Dermis microvascular lymphatic vessel endothelial cell (primary cell): ENCODE data around the gene UFSP1. TPM values are rescaled to one million over a fixed set of nuclear protein-coding genes. Genes with fewer than 3 reads are reported as not detected.
"Not testable (repeated sequence)": the region's sequence is repeated elsewhere in the genome, so short reads cannot be mapped to it uniquely, and the experiment has no call there.

ENCODE experiments used
- DNase-seq, 2 donors: peaks; one replicate each; pipeline versions ENCODE4 v3.0.0 to v3.0.0-alpha.2; 2010; ENCODE audit warnings: low read depth in 2 of 2
- total RNA-seq: library from RNA; depleted of rRNA; stranded (reverse); fragments of >200 nt; gene quantifications from 2 replicates; pipeline ENCODE4 v1.2.1, GENCODE V29; 2014

UFSP1 gene
- total RNA-seq, 1 donor from 2014 or later, result 1.3 TPM

DNA sequence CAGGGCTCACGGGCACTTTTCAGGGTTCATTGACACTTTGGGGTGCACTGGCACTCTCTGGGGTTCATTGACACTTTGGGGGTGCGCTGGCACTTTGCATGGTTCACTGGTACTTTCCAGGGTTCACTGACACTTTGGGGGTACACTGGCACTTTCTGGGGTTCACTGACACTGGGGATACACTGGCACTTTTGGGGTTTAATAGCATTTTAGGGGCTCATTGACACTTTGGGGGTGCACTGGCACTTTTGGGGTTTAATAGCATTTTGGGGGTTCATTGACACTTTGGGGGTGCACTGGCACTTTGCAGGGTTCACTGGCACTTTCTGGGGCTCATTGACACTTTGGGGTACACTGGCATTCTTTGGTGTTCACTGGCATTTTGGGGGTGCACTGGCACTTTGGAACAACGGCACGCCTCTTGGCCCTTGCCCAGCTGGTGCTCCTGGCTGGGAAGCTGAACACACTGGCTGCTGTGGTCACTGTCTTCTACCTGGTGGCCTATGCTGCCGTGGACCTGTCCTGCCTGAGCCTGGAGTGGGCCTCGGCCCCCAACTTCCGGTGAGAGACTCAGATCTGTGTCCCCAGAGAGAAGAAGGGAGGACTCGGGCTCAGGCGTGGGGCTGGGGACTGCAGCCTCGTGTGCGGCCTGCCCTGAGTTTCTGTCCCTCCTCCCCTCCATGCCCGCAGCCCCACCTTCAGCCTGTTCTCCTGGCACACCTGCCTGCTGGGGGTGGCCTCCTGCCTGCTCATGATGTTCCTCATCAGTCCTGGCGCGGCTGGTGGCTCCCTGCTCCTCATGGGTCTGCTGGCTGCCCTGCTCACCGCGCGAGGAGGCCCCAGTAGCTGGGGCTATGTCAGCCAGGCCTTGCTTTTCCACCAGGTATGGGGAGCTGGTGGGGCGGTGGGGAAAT is 28.6 kb downstream of the UFSP1 start:
- no peak for DNase-seq

DNA sequence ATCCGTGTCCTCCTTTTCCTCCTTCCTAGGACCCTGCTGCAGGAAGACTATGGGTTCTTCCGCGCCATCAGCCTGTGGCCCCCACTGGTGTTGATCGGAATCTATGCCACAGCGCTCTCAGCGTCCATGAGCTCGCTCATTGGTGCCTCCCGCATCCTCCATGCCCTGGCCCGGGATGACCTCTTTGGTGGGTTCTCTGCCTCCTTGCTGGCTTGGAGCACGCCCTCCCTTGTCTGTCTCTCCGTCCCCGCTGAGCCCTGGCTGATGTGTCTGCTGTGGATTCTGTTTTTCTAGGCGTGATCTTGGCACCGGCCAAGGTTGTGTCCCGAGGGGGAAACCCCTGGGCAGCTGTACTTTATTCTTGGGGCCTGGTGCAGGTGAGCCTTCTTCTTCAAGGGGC is 29.7 kb downstream of the UFSP1 start:
- no peak for DNase-seq

DNA sequence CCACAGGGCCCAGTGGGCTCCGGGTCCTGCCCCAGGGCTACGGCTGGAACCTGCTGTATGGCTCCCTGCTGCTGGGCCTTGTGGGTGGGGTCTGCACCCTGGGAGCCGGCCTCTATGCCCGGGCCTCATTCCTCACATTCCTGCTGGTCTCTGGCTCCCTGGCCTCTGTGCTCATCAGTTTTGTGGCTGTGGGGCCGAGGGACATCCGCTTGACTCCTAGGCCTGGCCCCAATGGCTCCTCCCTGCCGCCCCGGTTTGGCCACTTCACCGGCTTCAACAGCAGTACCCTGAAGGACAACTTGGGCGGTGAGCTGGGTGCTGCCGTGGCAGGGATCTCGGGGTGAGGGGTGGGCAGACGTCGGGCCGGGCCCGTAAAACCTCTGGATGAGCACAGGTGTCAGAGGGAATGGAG is 32.6 kb downstream of the UFSP1 start:
- DNase-seq, result no peak

DNA sequence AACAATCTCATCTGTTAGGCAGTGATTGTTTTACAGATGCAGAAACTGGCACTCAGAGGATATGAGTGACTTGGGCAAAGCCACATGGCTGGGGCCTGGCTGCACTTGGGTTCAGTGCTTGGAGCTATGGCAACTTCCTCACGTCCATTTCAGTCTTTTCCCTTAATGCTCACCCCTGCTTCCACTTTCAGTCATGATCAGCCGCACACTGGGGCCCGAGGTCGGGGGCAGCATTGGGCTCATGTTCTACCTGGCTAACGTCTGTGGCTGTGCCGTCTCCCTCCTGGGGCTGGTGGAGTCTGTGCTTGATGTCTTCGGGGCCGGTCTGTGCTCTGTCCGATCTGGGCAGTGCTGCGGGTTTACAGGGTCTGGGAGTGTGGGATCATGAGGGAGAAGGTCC is 34.0 kb downstream of the UFSP1 start:
- no peak for DNase-seq

DNA sequence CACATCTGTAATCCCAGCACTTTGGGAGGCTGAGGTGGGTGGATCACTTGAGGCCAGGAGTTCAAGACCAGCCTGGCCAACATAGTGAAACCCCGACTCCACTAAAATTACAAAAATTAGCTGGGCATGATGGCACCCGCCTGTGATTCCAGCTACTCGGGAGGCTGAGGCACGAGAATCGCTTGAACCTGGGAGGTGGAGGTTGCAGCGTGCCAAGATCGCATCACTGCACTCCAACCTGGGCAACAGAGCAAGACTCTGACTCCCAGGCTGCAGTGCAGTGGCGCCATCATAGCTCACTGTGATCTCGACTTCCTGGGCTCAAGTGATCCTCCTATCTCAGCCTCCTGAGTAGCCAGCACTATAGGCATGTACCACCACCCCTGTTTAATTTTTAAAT is 34.6 kb downstream of the UFSP1 start:
- DNase-seq, result not testable (repeated sequence)

DNA sequence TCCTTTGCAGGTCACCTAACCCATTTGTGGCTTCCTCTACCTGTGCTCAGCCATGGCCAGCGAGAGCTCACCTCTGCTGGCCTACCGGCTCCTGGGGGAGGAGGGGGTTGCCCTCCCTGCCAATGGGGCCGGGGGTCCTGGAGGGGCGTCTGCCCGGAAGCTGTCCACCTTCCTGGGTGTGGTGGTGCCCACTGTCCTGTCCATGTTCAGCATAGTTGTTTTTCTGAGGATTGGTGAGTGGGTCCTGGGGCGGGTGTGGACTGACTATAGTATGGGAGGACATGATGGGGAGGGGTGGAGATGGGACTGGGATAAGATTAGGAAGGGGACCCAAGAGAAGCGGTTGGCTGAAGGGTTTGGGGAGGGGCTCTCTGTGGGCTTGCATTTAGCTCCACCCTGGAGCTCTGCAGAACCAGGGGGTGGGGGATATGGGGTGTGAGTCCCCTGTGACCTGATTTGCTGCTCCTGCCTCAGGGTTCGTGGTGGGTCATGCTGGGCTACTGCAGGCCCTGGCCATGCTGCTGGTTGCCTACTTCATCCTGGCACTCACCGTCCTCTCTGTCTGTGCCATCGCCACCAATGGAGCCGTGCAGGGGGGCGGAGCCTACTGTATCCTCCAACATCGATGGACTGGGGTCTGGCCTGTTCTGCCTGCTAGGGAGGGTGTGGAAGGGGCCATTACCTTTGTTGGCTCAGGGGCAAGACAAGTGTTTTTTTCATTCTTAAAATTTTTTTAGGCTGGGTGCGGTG is 35.2 kb downstream of the UFSP1 start:
- DNase-seq, result no peak

DNA sequence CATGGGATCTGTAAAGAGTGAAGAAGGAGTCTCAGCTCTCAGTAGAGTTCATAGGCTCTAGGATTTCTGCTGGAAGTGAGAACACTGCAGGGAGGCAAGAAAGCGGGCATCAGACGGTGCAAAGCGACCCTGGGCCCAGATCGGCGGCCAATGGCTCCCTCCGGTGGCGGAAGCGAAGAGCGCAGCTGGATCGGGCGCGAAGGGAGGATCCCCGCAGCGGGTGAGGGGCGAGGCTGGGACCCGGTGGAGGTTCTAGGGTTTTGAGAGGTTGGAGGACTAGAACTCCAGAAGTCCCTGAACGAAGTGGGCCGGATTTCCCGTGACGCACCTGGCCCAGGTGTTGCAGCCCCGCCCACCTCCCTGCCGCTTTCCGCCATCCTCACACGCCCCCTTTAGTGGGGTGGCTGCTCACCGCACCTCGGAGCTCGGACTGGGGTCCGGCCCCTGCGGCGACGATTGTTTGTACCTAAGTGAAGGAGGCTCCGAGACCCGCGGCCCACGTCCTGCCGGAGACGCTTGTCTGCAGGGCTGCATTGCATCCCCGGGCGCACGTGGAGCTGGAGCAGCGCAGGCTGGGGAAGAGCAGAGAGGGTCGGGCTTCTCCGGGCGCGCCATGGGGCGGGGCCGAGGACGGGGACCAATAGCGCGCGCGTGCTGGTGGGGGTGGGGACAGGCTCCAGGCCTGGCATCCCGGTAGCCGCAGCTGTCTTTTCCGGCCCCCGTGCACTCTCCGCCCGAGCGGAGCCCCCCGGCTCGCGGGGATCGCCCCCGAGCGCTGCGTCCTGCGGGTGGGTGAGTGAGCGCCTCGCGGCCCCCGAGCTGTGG is 37.3 kb downstream of the UFSP1 start, which contains the start of gene SLC12A9:
Gene SLC12A9, plus strand, starts transcription at position 666 of the 825 bp plus-strand sequence. CDS start 1,485 bp downstream, outside the sequence.
- peak; percentile 77 to 92 for DNase-seq

DNA sequence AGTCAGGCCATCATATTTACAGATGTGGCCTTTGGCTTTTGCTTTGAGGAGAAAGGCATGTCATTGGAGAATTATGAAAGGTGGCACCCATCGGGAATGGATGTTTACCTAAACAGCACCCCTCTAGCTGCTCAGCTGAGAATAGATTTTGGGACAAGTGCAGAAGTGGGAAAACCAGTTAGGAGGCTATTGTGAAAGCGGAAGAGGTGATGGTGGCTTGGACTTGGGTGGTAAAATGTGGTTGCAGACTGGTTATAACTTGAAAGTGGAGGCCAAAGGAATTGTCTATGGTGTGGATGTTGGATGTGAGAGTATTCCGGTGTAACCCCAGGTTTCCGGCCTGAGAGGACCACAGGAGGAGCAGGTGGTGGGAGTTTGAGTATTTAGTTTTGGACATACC is 42.2 kb downstream of the UFSP1 start:
- no peak for DNase-seq

DNA sequence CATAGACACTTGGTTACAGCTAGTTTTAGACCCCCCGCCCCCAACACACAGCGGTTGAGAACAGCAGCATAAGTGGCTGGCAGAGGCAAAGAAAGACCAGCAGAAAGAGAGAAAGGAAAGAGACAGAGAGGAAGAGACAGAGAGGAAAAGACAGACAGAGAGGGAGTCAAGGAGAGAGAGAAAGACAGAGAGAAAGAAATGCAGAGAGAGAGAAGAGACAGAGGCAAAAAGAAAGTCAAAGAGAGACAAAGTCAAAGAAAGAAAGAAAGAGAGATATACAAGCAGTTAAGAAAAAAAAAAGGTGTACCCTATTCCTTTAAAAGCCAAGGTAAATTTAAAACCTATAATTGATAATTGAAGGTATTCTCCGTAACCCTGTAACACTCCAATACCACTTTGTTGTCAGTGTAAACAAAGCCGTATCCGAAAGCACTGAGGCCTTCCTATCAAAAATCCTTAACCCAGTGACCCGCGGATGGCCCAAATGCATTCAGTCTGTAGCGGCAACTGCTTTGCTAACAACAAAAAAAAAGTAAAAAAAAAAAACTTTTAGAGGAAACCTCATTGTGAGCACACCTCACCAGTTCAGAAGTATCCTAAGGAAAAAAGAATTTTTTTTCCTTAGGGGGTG is 48.9 kb downstream of the UFSP1 start:
- no peak for DNase-seq

DNA sequence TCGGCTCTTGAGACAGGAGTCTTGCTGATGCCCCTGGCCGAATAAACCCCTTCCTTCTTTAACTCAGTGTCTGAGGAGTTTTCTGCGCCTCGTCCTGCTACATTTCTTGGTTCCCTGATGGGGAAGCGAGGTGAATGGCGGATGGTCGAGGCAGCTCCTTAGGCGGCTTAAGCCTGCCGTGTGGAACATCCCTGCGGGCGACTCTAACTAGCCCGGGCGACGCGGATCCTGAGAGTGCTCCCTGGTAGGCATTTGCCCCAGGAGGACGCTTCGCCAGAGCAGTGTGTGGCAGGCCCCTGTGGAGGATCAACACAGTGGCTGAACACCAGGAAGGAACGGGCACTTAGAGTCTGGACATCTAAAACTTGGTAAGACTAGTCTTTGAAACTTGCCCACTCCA is 50.2 kb downstream of the UFSP1 start:
- no peak for DNase-seq

Other genes starting within 250 kb of the UFSP1 start
- gene TFR2, start 248.2 kb downstream of the UFSP1 start, total RNA-seq, result 0.13 and 0.26 TPM in 2 replicates
- not detected in 2 replicates for gene ACTL6B, start 233.3 kb downstream of the UFSP1 start, total RNA-seq
- gene GNB2, start 216.0 kb downstream of the UFSP1 start, total RNA-seq, result 61.2 and 97.4 TPM in 2 replicates
- gene GIGYF1, start 195.5 kb downstream of the UFSP1 start, total RNA-seq, result 9.0 and 15.2 TPM in 2 replicates
- gene POP7, start 183.6 kb downstream of the UFSP1 start, total RNA-seq, result 32.2 and 36.6 TPM in 2 replicates
- not detected in 2 replicates for gene EPO, start 169.2 kb downstream of the UFSP1 start, total RNA-seq
- not detected in 2 replicates for gene ZAN, start 156.1 kb downstream of the UFSP1 start, total RNA-seq
- 272 and 378 TPM in 2 replicates for gene EPHB4, start 62.2 kb downstream of the UFSP1 start, total RNA-seq
- gene SLC12A9, start 37.0 kb downstream of the UFSP1 start, total RNA-seq, result 28.9 and 38.9 TPM in 2 replicates
- gene TRIP6, start 22.3 kb downstream of the UFSP1 start, total RNA-seq, result 43.5 and 46.4 TPM in 2 replicates
- gene SRRT, start 14.6 kb downstream of the UFSP1 start, total RNA-seq, result 29.2 and 30.0 TPM in 2 replicates
- 1.2 and 4.3 TPM in 2 replicates for gene ACHE, start 6.2 kb upstream of the UFSP1 start, total RNA-seq
- gene MUC3A, start 59.8 kb upstream of the UFSP1 start, total RNA-seq, result 0.13 TPM in 1 of 2 replicates, not detected in the other
- gene MUC12, start 79.8 kb upstream of the UFSP1 start, total RNA-seq, result not detected in 2 replicates
- gene MUC17, start 130.4 kb upstream of the UFSP1 start, total RNA-seq, result not detected in 2 replicates
- gene TRIM56, start 195.8 kb upstream of the UFSP1 start, total RNA-seq, result 8.9 and 11.6 TPM in 2 replicates
- gene SERPINE1, start 237.4 kb upstream of the UFSP1 start, total RNA-seq, result 81.9 and 88.2 TPM in 2 replicates